Neural cell (in vitro differentiated cells): ENCODE data around the gene RABL3.

Source experiments
- EP300 ChIP-seq: fragments of 450-650 bp; conservative IDR thresholded peaks from 2 replicates; pipeline ENCODE4 v1.6.1; 2014; ENCODE audit warnings: antibody characterized with exemption, mild to moderate bottlenecking, moderate library complexity; ENCODE audit not compliant: poor library complexity, severe bottlenecking
- TF ChIP-seq, protein P1 (sequence below): fragments of 450-650 bp; IDR thresholded peaks from 2 replicates; pipeline ENCODE4 v1.5.1; 2014; ENCODE audit warnings: antibody characterized with exemption, mild to moderate bottlenecking, moderate library complexity; ENCODE audit not compliant: poor library complexity, severe bottlenecking
- TF ChIP-seq, protein P2 (sequence below): IDR thresholded peaks from 2 replicates; pipeline ENCODE4 v1.6.1; 2012; ENCODE audit warnings: borderline replicate concordance

DNA sequence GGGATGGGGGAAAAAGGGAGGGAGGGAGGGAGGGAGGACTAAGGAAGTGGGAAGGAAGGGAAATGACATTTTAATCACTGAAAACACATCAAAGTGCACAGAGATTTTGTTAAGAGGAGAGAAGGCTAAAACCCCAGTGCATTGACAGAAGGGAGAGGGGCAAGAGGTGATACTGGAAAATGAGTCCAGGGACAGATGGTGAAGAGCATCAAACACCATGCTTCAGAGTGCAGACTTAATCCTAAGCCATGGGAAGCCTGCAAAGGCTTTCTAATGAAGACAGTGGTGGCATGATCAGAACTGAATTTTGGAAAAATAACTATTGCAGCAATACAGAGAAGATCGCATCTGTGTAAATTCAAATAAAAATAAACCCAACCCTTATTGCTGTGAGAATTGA, 102.1 kb downstream of the RABL3 start:
- TF ChIP-seq, protein P1, sequence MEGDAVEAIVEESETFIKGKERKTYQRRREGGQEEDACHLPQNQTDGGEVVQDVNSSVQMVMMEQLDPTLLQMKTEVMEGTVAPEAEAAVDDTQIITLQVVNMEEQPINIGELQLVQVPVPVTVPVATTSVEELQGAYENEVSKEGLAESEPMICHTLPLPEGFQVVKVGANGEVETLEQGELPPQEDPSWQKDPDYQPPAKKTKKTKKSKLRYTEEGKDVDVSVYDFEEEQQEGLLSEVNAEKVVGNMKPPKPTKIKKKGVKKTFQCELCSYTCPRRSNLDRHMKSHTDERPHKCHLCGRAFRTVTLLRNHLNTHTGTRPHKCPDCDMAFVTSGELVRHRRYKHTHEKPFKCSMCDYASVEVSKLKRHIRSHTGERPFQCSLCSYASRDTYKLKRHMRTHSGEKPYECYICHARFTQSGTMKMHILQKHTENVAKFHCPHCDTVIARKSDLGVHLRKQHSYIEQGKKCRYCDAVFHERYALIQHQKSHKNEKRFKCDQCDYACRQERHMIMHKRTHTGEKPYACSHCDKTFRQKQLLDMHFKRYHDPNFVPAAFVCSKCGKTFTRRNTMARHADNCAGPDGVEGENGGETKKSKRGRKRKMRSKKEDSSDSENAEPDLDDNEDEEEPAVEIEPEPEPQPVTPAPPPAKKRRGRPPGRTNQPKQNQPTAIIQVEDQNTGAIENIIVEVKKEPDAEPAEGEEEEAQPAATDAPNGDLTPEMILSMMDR: no peak
- TF ChIP-seq, protein P2, sequence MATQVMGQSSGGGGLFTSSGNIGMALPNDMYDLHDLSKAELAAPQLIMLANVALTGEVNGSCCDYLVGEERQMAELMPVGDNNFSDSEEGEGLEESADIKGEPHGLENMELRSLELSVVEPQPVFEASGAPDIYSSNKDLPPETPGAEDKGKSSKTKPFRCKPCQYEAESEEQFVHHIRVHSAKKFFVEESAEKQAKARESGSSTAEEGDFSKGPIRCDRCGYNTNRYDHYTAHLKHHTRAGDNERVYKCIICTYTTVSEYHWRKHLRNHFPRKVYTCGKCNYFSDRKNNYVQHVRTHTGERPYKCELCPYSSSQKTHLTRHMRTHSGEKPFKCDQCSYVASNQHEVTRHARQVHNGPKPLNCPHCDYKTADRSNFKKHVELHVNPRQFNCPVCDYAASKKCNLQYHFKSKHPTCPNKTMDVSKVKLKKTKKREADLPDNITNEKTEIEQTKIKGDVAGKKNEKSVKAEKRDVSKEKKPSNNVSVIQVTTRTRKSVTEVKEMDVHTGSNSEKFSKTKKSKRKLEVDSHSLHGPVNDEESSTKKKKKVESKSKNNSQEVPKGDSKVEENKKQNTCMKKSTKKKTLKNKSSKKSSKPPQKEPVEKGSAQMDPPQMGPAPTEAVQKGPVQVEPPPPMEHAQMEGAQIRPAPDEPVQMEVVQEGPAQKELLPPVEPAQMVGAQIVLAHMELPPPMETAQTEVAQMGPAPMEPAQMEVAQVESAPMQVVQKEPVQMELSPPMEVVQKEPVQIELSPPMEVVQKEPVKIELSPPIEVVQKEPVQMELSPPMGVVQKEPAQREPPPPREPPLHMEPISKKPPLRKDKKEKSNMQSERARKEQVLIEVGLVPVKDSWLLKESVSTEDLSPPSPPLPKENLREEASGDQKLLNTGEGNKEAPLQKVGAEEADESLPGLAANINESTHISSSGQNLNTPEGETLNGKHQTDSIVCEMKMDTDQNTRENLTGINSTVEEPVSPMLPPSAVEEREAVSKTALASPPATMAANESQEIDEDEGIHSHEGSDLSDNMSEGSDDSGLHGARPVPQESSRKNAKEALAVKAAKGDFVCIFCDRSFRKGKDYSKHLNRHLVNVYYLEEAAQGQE: no peak
- no peak for TF ChIP-seq EP300
